GM21717 (cell line): Measurements from ENCODE around the gene SLC17A1.

Experiments used
- ATAC-seq: cut with Tn5 transposase; IDR thresholded peaks from one replicate; pipeline ENCODE4 v1.9.1; 2021; ENCODE audit warnings: mild to moderate bottlenecking, moderate library complexity; ENCODE audit not compliant: unreplicated experiment

Gene SLC17A1

GRCh38 chr6:25831532-25832306 is at the start of gene SLC17A1:
TSS of gene SLC17A1 (minus strand) at chr6:25832052. CDS start at chr6:25830557, 1,495 bp downstream.
- ATAC-seq: no peak

GRCh38 chr6:25880601-25881000 is 48.7 kb upstream of the SLC17A1 start:
- no peak for ATAC-seq

GRCh38 chr6:25878721-25879322 is 47.0 kb upstream of the SLC17A1 start:
- no peak for ATAC-seq

GRCh38 chr6:25875926-25876602 is 44.2 kb upstream of the SLC17A1 start:
- no peak for ATAC-seq

GRCh38 chr6:25875563-25875905 is 43.7 kb upstream of the SLC17A1 start:
- no peak for ATAC-seq

GRCh38 chr6:25874822-25875562 is 43.1 kb upstream of the SLC17A1 start:
- ATAC-seq: no peak

- no peak for ATAC-seq
Measured at GRCh38 chr6:25874118-25874517, 42.3 kb upstream of the SLC17A1 start, which contains the start of gene SLC17A3. TSS of gene SLC17A3 (minus strand) at chr6:25874243. CDS start at chr6:25868387, 5,856 bp downstream.

- no peak for ATAC-seq
Measured at GRCh38 chr6:25872814-25873213, 41.0 kb upstream of the SLC17A1 start.

GRCh38 chr6:25869840-25870239 is 38.0 kb upstream of the SLC17A1 start:
- ATAC-seq: no peak

GRCh38 chr6:25868436-25869183 is 36.8 kb upstream of the SLC17A1 start:
- ATAC-seq: no peak

GRCh38 chr6:25866011-25866410 is 34.2 kb upstream of the SLC17A1 start:
- no peak for ATAC-seq

GRCh38 chr6:25863360-25863759 is 31.5 kb upstream of the SLC17A1 start:
- no peak for ATAC-seq

GRCh38 chr6:25862199-25862598 is 30.3 kb upstream of the SLC17A1 start:
- no peak for ATAC-seq

- no peak for ATAC-seq
Measured at GRCh38 chr6:25852756-25853155, 20.9 kb upstream of the SLC17A1 start.

- ATAC-seq: no peak
Measured at GRCh38 chr6:25851961-25852360, 20.1 kb upstream of the SLC17A1 start.

GRCh38 chr6:25844518-25844917 is 12.7 kb upstream of the SLC17A1 start:
- no peak for ATAC-seq

GRCh38 chr6:25842526-25842925 is 10.7 kb upstream of the SLC17A1 start:
- ATAC-seq: no peak

- no peak for ATAC-seq
Measured at GRCh38 chr6:25835442-25836283, 3.8 kb upstream of the SLC17A1 start.

GRCh38 chr6:25834950-25835349 is 3.1 kb upstream of the SLC17A1 start:
- no peak for ATAC-seq

- no peak for ATAC-seq
Measured at GRCh38 chr6:25833136-25833535, 1.3 kb upstream of the SLC17A1 start.
